HG03378 (cell line): ENCODE results near the gene TMEM53.

Source experiments
- ATAC-seq: cut with Tn5 transposase; IDR thresholded peaks from one replicate; pipeline ENCODE4 v1.9.1; 2021; ENCODE audit warnings: mild to moderate bottlenecking, moderate library complexity; ENCODE audit not compliant: unreplicated experiment

TMEM53 gene

GRCh38 chr1:44648529-44649250 lies 25.6 kb downstream of the TMEM53 start:
- ATAC-seq: no peak

- no peak for ATAC-seq
Measured at GRCh38 chr1:44647896-44648295, 26.4 kb downstream of the TMEM53 start.

GRCh38 chr1:44646261-44647110 lies 27.8 kb downstream of the TMEM53 start:
- ATAC-seq: no peak

GRCh38 chr1:44645476-44646244 lies 28.6 kb downstream of the TMEM53 start:
- no peak for ATAC-seq

- no peak for ATAC-seq
Measured at GRCh38 chr1:44644806-44645205, 29.5 kb downstream of the TMEM53 start.

GRCh38 chr1:44643721-44644334 lies 30.5 kb downstream of the TMEM53 start:
- ATAC-seq: no peak

GRCh38 chr1:44642925-44643324 lies 31.4 kb downstream of the TMEM53 start:
- no peak for ATAC-seq

GRCh38 chr1:44642255-44642654 lies 32.0 kb downstream of the TMEM53 start:
- no peak for ATAC-seq

- no peak for ATAC-seq
Measured at GRCh38 chr1:44641126-44642102, 32.9 kb downstream of the TMEM53 start.

GRCh38 chr1:44640200-44640853 lies 34.0 kb downstream of the TMEM53 start:
- no peak for ATAC-seq

- ATAC-seq: no peak
Measured at GRCh38 chr1:44637702-44638411, 36.4 kb downstream of the TMEM53 start.

GRCh38 chr1:44636688-44637598 lies 37.3 kb downstream of the TMEM53 start:
- no peak for ATAC-seq

GRCh38 chr1:44636083-44636687 lies 38.1 kb downstream of the TMEM53 start:
- no peak for ATAC-seq

GRCh38 chr1:44635439-44635838 lies 38.8 kb downstream of the TMEM53 start:
- no peak for ATAC-seq

GRCh38 chr1:44634606-44635189 lies 39.6 kb downstream of the TMEM53 start:
- ATAC-seq: no peak

GRCh38 chr1:44632598-44632997 lies 41.7 kb downstream of the TMEM53 start:
- ATAC-seq: no peak
